Body of pancreas (tissue), 4 donors: ENCODE results near the gene ALG12. TPM values are rescaled to one million over a fixed set of nuclear protein-coding genes. Genes with fewer than 3 reads are reported as not detected.

Source experiments
- ATAC-seq: fragments of 150-250 bp; one replicate; pipeline ENCODE4 v1.9.1; 2016
- DNase-seq, 4 donors: peaks; one replicate each; pipeline ENCODE4 v3.0.0-alpha.2; 2019
- H3K27ac ChIP-seq, 4 donors: fragments of 200-600 bp; sonication (generic); 1 replicate in 3 of 4; 2 replicates in 1 of 4; pipeline versions ENCODE4 v1.5.1 to v1.6.1; 2016 to 2019; ENCODE audit warnings: mild to moderate bottlenecking in 1 of 4, mixed read lengths in 1 of 4, moderate library complexity in 1 of 4
- H3K27me3 ChIP-seq, 2 donors: fragments of 200-600 bp; sonication (generic); one replicate each; pipeline ENCODE4 v1.6.0; 2016; ENCODE audit warnings: mild to moderate bottlenecking in 1 of 2
- H3K36me3 ChIP-seq, 2 donors: fragments of 200-600 bp; sonication (generic); replicated peaks in 1 of 2; 2 replicates each; pipeline ENCODE4 v1.5.1; 2016; ENCODE audit warnings: low read depth in 2 of 2; ENCODE audit not compliant: insufficient read depth in 1 of 2
- H3K4me1 ChIP-seq: fragments of 200-600 bp; sonication (generic); one replicate; pipeline ENCODE4 v1.6.0; 2016
- H3K4me3 ChIP-seq, 2 donors: fragments of 200-600 bp; sonication (generic); 1 replicate in 1 of 2; 2 replicates in 1 of 2; pipeline ENCODE4 v1.5.1; 2016 to 2019
- H3K9me3 ChIP-seq, 3 donors: fragments of 200-600 bp; sonication (generic); 1 replicate in 2 of 3; 2 replicates in 1 of 3; pipeline ENCODE4 v1.5.1; 2016
- POLR2A ChIP-seq, 3 donors: fragments of 450-650 bp; IDR thresholded peaks; one replicate each; pipeline ENCODE4 v1.6.1; 2016; ENCODE audit warnings: antibody characterized with exemption in 3 of 3, mild to moderate bottlenecking in 2 of 3
- WGBS, 2 donors: methylation state at CpG; one replicate each; pipeline ENCODE4 v1.1.5; 2017; 5-methylcytosine and 5-hydroxymethylcytosine counted together
- intact Hi-C: fragments of 100-400 bp; cut with DNase I; formaldehyde crosslinking; loops from one replicate; pipeline ENCODE4 v1.15.1; 2023
- total RNA-seq, 2 donors: library from RNA; depleted of rRNA; stranded (reverse); fragments of >200 nt; gene quantifications; one replicate each; pipeline ENCODE4 v1.1.0, GENCODE V29; 2016
- TF ChIP-seq, protein P1 (sequence below), 7 experiments: fragments of 450-650 bp in 4 of 7; fragments of 200-600 bp in 3 of 7; sonication (generic) in 3 of 7; IDR thresholded peaks; one replicate each; pipeline ENCODE4 v1.5.1; 2016 to 2019; ENCODE audit warnings: antibody characterized with exemption in 7 of 7

ALG12 gene
- total RNA-seq, 2 donors from 2014 or later = 16.2 to 17.9 TPM

- Histone ChIP-seq H3K27ac (no peak overlapping the region), H3K36me3 (no peaks in the 10 kb centered on the region), H3K27me3 (no peaks in the 10 kb centered on the region), H3K9me3 (no peaks in the 10 kb centered on the region), H3K4me1 (no peaks in the 10 kb centered on the region), H3K4me3 (no peak overlapping the region)
- intact Hi-C loops = no loop called here
- DNase-seq = no peak
- no peak for ATAC-seq
- 88 to 93% methylated on average over 4 of the region's 4 CpGs for WGBS, 2 donors
- TF ChIP-seq, protein P1, sequence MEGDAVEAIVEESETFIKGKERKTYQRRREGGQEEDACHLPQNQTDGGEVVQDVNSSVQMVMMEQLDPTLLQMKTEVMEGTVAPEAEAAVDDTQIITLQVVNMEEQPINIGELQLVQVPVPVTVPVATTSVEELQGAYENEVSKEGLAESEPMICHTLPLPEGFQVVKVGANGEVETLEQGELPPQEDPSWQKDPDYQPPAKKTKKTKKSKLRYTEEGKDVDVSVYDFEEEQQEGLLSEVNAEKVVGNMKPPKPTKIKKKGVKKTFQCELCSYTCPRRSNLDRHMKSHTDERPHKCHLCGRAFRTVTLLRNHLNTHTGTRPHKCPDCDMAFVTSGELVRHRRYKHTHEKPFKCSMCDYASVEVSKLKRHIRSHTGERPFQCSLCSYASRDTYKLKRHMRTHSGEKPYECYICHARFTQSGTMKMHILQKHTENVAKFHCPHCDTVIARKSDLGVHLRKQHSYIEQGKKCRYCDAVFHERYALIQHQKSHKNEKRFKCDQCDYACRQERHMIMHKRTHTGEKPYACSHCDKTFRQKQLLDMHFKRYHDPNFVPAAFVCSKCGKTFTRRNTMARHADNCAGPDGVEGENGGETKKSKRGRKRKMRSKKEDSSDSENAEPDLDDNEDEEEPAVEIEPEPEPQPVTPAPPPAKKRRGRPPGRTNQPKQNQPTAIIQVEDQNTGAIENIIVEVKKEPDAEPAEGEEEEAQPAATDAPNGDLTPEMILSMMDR (IDR thresholded peaks at IDR 0.05) = no peak
- no peak for TF ChIP-seq POLR2A (IDR thresholded peaks at IDR 0.05)
These were observed 25.9 kb downstream of the ALG12 start for GRCh38 chr22:49892226-49892899.

GRCh38 chr22:49889071-49889470 lies 29.2 kb downstream of the ALG12 start:
- H3K4me1 ChIP-seq = no peaks in the 10 kb centered on the region
- no peak for DNase-seq
- H3K27ac ChIP-seq = no peak overlapping the region
- ATAC-seq = no peak
- TF ChIP-seq, protein P1 (IDR thresholded peaks at IDR 0.05) = no peak
- no peak for TF ChIP-seq POLR2A (IDR thresholded peaks at IDR 0.05)
- intact Hi-C loops = no loop called here
- no peak overlapping the region for H3K4me3 ChIP-seq
- no peaks in the 10 kb centered on the region for H3K27me3 ChIP-seq
- H3K9me3 ChIP-seq = no peaks in the 10 kb centered on the region
- H3K36me3 ChIP-seq = peaks cover 0 to 9% of the 10 kb centered on the region in 2 donors
- 97 to 98% methylated on average over 5 of the region's 5 CpGs for whole genome bisulfite sequencing, 2 donors

GRCh38 chr22:49887702-49888101 lies 30.5 kb downstream of the ALG12 start:
- DNase-seq (no peak), ATAC-seq (no peak)
- TF ChIP-seq, protein P1 (IDR thresholded peaks at IDR 0.05) = no peak
- TF ChIP-seq POLR2A (IDR thresholded peaks at IDR 0.05) = no peak
- peaks cover 0 to 12% of the 10 kb centered on the region in 2 donors for H3K36me3 ChIP-seq
- no peak overlapping the region for H3K4me3 ChIP-seq
- H3K9me3 ChIP-seq = no peaks in the 10 kb centered on the region
- H3K27ac ChIP-seq = no peak overlapping the region
- intact Hi-C loops = no loop called here
- 95% methylated on average over 9 of the region's 9 CpGs for WGBS, 2 donors
- no peaks in the 10 kb centered on the region for H3K4me1 ChIP-seq
- H3K27me3 ChIP-seq = no peaks in the 10 kb centered on the region

DNA sequence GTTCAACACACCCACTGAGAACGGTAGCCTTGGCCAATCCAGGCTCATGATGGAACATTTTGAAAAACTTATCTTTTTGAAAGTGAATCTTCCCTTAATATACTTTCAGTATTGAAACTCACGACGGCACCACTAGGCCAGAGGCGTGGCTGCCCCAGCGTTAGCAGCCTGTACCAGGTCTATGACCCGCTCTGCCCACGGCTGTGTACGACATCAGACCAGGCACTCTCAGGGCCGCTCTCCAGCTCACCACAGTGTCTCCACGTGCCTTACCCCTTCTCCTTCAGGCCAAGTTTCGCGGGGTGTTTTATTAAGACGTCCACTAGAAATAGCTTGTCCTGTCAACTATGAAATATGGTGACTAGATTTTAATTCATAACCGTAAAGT lies 31.2 kb downstream of the ALG12 start:
- Histone ChIP-seq H3K36me3 (peaks cover 0 to 12% of the 10 kb centered on the region in 2 donors), H3K4me3 (no peak overlapping the region), H3K27me3 (no peaks in the 10 kb centered on the region), H3K27ac (no peak overlapping the region), H3K9me3 (no peaks in the 10 kb centered on the region), H3K4me1 (no peaks in the 10 kb centered on the region)
- ATAC-seq (no peak), DNase-seq (no peak)
- no peak for TF ChIP-seq POLR2A (IDR thresholded peaks at IDR 0.05)
- TF ChIP-seq, protein P1 (IDR thresholded peaks at IDR 0.05) = no peak
- intact Hi-C loops = no loop called here
- WGBS, 2 donors = 92 to 100% methylated on average over 14 of the region's 14 CpGs
